Panc1 (cell line): ENCODE results near the gene ARID2. TPM values are rescaled to one million over a fixed set of nuclear protein-coding genes. Genes with fewer than 3 reads are reported as not detected.

Experiments
- ATAC-seq: fragments of 200-7000 bp; cut with Tn5 transposase; 2 replicates; pipeline ENCODE4 v1.9.1; 2020; ENCODE audit warnings: mild to moderate bottlenecking, moderate library complexity
- BruUV-seq: library from RNA; stranded (reverse); fragments of 400-500 nt; replicated peaks from 2 replicates; lab custom pipeline; 2021; lab: Mats Ljungman, UMichigan
- CTCF ChIA-PET: fragments of 300-600 bp; sonication (Branson Sonifier 250); formaldehyde crosslinking; loops from one replicate; lab custom pipeline; 2022; ENCODE audit warnings: antibody characterized with exemption; lab: Charles Lee
- POLR2A ChIA-PET: fragments of 300-600 bp; sonication (Branson Sonifier 250); formaldehyde crosslinking; loops from one replicate; lab custom pipeline; 2022; ENCODE audit warnings: antibody characterized with exemption; lab: Charles Lee
- DNase-seq: peaks from one replicate; pipeline ENCODE4 v3.0.0-alpha.2; 2010; ENCODE audit warnings: low read depth, low spot score
- H3K27ac ChIP-seq: 2 replicates; pipeline ENCODE4 v1.5.1; 2011; ENCODE audit warnings: mild to moderate bottlenecking, low read length, inconsistent platforms
- H3K27me3 ChIP-seq: fragments of 200-500 bp; sonication (Bioruptor generic); 2 replicates; pipeline ENCODE4 v1.6.0; 2014; ENCODE audit warnings: low read length, inconsistent platforms; ENCODE audit not compliant: control insufficient read depth, insufficient read depth
- H3K36me3 ChIP-seq: fragments of 200-500 bp; sonication (Bioruptor generic); 2 replicates; pipeline ENCODE4 v1.5.1; 2014; ENCODE audit warnings: inconsistent platforms, mild to moderate bottlenecking, low read length, moderate library complexity; ENCODE audit not compliant: control insufficient read depth, insufficient read depth
- H3K4me1 ChIP-seq: 2 replicates; pipeline ENCODE4 v1.5.1; 2011; ENCODE audit warnings: inconsistent platforms, mild to moderate bottlenecking, low read length, moderate library complexity; ENCODE audit not compliant: control insufficient read depth, insufficient read depth
- H3K4me3 ChIP-seq, 2 experiments: 2 replicates each; pipeline ENCODE4 v1.5.1; 2011 to 2012; ENCODE audit warnings: low read depth in 2 of 2, low read length in 2 of 2, mild to moderate bottlenecking in 2 of 2, inconsistent platforms in 1 of 2, moderate library complexity in 1 of 2
- H3K9me3 ChIP-seq: fragments of 200-500 bp; sonication (Bioruptor generic); 2 replicates; pipeline ENCODE4 v1.5.1; 2014; ENCODE audit warnings: low read depth, mild to moderate bottlenecking, inconsistent platforms, low read length, moderate library complexity; ENCODE audit not compliant: control insufficient read depth, insufficient read depth
- CTCF ChIP-seq: fragments of 450-650 bp; IDR thresholded peaks from 2 replicates; pipeline ENCODE4 v1.5.1; 2017; ENCODE audit warnings: mild to moderate bottlenecking
- POLR2AphosphoS5 ChIP-seq: IDR thresholded peaks from 2 replicates; pipeline ENCODE4 v1.6.1; 2012; ENCODE audit warnings: mild to moderate bottlenecking, low read depth, low read length, moderate library complexity
- REST ChIP-seq, 2 experiments: IDR thresholded peaks; 2 replicates each; pipeline ENCODE4 v1.6.1; 2011 to 2012; ENCODE audit warnings: low read depth in 2 of 2, control low read depth in 1 of 2, low read length in 1 of 2, mild to moderate bottlenecking in 1 of 2, moderate library complexity in 1 of 2; ENCODE audit not compliant: insufficient read depth in 1 of 2
- SIN3A ChIP-seq: IDR thresholded peaks from 2 replicates; pipeline ENCODE4 v1.6.1; 2012; ENCODE audit warnings: low read depth, mild to moderate bottlenecking, low read length, moderate library complexity, borderline replicate concordance; ENCODE audit not compliant: insufficient read depth
- TCF7L2 ChIP-seq: IDR thresholded peaks from 2 replicates; pipeline ENCODE4 v1.6.1; 2011; ENCODE audit warnings: mild to moderate bottlenecking, low read depth, low read length, inconsistent platforms
- in situ Hi-C: cut with HindIII; loops from 2 replicates; pipeline ENCODE4 v1.10.0; 2016; ENCODE audit warnings: low sequenced_read_pairs, low pct_unique_long_range_greater_than_20kb
- intact Hi-C: fragments of 100-400 bp; cut with micrococcal nuclease; formaldehyde crosslinking; loops from one replicate; pipeline ENCODE4 v1.10.0; 2022; ENCODE audit not compliant: unreplicated experiment
- total RNA-seq: library from RNA; stranded (reverse); gene quantifications from one replicate; pipeline ENCODE4 v1.2.1, GENCODE V29; 2021; ENCODE audit not compliant: unreplicated experiment

The ARID2 gene
- total RNA-seq, 1 experiment from 2014 or later = 39.5 TPM

- ChIA-PET CTCF (no interaction called here), POLR2A (no interaction called here)
- BruUV-seq = no TSS peak
- intact Hi-C loops = no loop called here
- DNase-seq (no peak), ATAC-seq (no peak)
- Histone ChIP-seq H3K4me1 (peaks cover 7% of the 10 kb centered on the region; the same call in 1 of the 2 replicates), H3K27me3 (no peaks in the 10 kb centered on the region), H3K9me3 (peaks cover 6% of the 10 kb centered on the region; the same call in 1 of the 2 replicates), H3K27ac (no peak overlapping the region), H3K36me3 (peaks cover 20% of the 10 kb centered on the region; the same call in 1 of the 2 replicates), H3K4me3 (no peak overlapping the region)
- in situ Hi-C loops = no loop called here
- TF ChIP-seq TCF7L2 (no peak), CTCF (no peak), SIN3A (no peak), POLR2AphosphoS5 (no peak), REST (IDR thresholded peaks at IDR 0.05; ENCODE audit: insufficient read depth in 1 of 2, low read depth in 2 of 2, low read length in 1 of 2) (no peak)
These were observed 8.1 kb downstream of the ARID2 start for GRCh38 chr12:45737638-45738037.

DNA sequence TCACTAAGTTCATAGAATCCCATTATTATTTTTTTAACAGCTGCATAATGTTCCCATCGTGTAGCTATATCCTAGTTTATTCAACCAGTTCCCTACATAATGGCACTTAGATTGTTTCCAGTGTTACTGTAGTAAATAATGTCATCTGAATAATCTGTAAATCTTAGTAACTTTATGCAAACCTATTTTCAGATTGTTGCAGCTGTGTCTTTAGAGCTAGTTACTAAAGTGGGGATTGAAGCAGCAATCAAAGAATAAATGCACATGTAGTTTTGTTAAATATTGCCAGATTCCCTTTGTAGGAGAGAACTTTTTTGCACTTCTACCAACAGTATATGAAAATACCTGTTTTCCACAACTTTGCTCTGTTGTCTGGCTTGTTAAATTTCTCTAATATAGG is 13.1 kb downstream of the ARID2 start:
- TF ChIP-seq CTCF (no peak), POLR2AphosphoS5 (no peak), REST (IDR thresholded peaks at IDR 0.05; ENCODE audit: insufficient read depth in 1 of 2, low read depth in 2 of 2, low read length in 1 of 2) (no peak), TCF7L2 (no peak), SIN3A (no peak)
- peaks cover 7% of the 10 kb centered on the region; the same call in 1 of the 2 replicates for H3K9me3 ChIP-seq
- no peaks in the 10 kb centered on the region for H3K4me1 ChIP-seq
- ATAC-seq (no peak), DNase-seq (no peak)
- no peak overlapping the region for H3K27ac ChIP-seq
- POLR2A ChIA-PET = interaction anchor here (0.6 kb wide), 1 partner anchor 481 kb away, joined by 5 read pairs; no protein-coding TSS in a partner anchor
- H3K27me3 ChIP-seq = no peaks in the 10 kb centered on the region
- peaks cover 6% of the 10 kb centered on the region; the same call in 1 of the 2 replicates for H3K36me3 ChIP-seq
- in situ Hi-C loops = no loop called here
- intact Hi-C loops = no loop called here
- CTCF ChIA-PET = no interaction called here
- no TSS peak for BruUV-seq
- H3K4me3 ChIP-seq = no peak overlapping the region
